IMR-90 (cell line): ENCODE results near the gene BCL2L13. TPM values are rescaled to one million over a fixed set of nuclear protein-coding genes. Genes with fewer than 3 reads are reported as not detected.
A peak's percentile ranks its signal among the peaks of the same experiment; 100 is the strongest.

Source experiments
- ATAC-seq: fragments of 200-7000 bp; cut with Tn5 transposase; 2 replicates; pipeline ENCODE4 v1.9.1; 2020; ENCODE audit warnings: low read depth, mild to moderate bottlenecking, moderate library complexity
- BruUV-seq: library from RNA; stranded (reverse); fragments of 400-500 nt; replicated peaks from 2 replicates; lab custom pipeline; 2021; lab: Mats Ljungman, UMichigan
- CTCF ChIA-PET: fragments of 300-600 bp; formaldehyde crosslinking; extraction: SDS; loops from one replicate; lab custom pipeline; 2021; ENCODE audit warnings: antibody characterized with exemption; lab: Yijun Ruan, JAX
- POLR2A ChIA-PET: fragments of 300-600 bp; sonication (Branson Sonifier 250); formaldehyde crosslinking; loops from one replicate; lab custom pipeline; 2022; ENCODE audit warnings: antibody characterized with exemption; ENCODE audit not compliant: unreplicated experiment; lab: Charles Lee
- DNase-seq: peaks from one replicate; pipeline ENCODE4 v3.0.0; 2013
- H2AFZ ChIP-seq: replicated peaks from 2 replicates; pipeline ENCODE3; 2013; ENCODE audit warnings: low read length, mild to moderate bottlenecking; ENCODE audit not compliant: poor library complexity
- H2AK5ac ChIP-seq: 2 replicates; pipeline ENCODE4 v1.6.1; 2013; ENCODE audit warnings: low read depth, low read length, inconsistent platforms
- H2AK9ac ChIP-seq: replicated peaks from 2 replicates; pipeline ENCODE3; 2013; ENCODE audit warnings: mild to moderate bottlenecking, low read depth, low read length, moderate library complexity; ENCODE audit not compliant: poor library complexity
- H2BK120ac ChIP-seq: 2 replicates; pipeline ENCODE4 v1.6.1; 2013; ENCODE audit warnings: low read depth, low read length, inconsistent platforms
- H2BK15ac ChIP-seq: 3 replicates; pipeline ENCODE4 v1.6.1; 2013; ENCODE audit warnings: low read depth, low read length, inconsistent platforms
- H2BK20ac ChIP-seq: 2 replicates; pipeline ENCODE4 v1.6.1; 2013; ENCODE audit warnings: low read depth, mild to moderate bottlenecking, inconsistent platforms, low read length, moderate library complexity
- H2BK5ac ChIP-seq: 2 replicates; pipeline ENCODE4 v1.6.1; 2013; ENCODE audit warnings: mild to moderate bottlenecking, low read depth, low read length, inconsistent platforms; ENCODE audit not compliant: poor library complexity, severe bottlenecking
- H3K14ac ChIP-seq: replicated peaks from 2 replicates; pipeline ENCODE4 v1.6.1; 2013; ENCODE audit warnings: low read depth, low read length, inconsistent platforms
- H3K18ac ChIP-seq: 2 replicates; pipeline ENCODE4 v1.6.1; 2013; ENCODE audit warnings: low read depth, low read length, control low read depth
- H3K23ac ChIP-seq: 2 replicates; pipeline ENCODE4 v1.6.1; 2013; ENCODE audit warnings: low read depth, low read length, inconsistent platforms
- H3K27ac ChIP-seq: 2 replicates; pipeline ENCODE4 v1.5.1; 2013; ENCODE audit warnings: mild to moderate bottlenecking, control low read depth, low read length; ENCODE audit not compliant: insufficient read depth
- H3K27me3 ChIP-seq: 2 replicates; pipeline ENCODE4 v1.6.1; 2013; ENCODE audit warnings: low read length; ENCODE audit not compliant: control insufficient read depth, insufficient read depth
- H3K36me3 ChIP-seq: 2 replicates; pipeline ENCODE4 v1.6.1; 2013; ENCODE audit warnings: low read length, mixed read lengths; ENCODE audit not compliant: control insufficient read depth, insufficient read depth
- H3K4ac ChIP-seq: 2 replicates; pipeline ENCODE4 v1.6.1; 2013; ENCODE audit warnings: low read depth, low read length, inconsistent platforms
- H3K4me1 ChIP-seq: 2 replicates; pipeline ENCODE4 v1.6.1; 2013; ENCODE audit warnings: low read length, mixed read lengths; ENCODE audit not compliant: control insufficient read depth, insufficient read depth
- H3K4me2 ChIP-seq: 2 replicates; pipeline ENCODE4 v1.6.1; 2013; ENCODE audit warnings: low read depth, mild to moderate bottlenecking, control low read depth, low read length, moderate library complexity
- H3K4me3 ChIP-seq: 2 replicates; pipeline ENCODE4 v1.5.1; 2013; ENCODE audit warnings: low read depth, mild to moderate bottlenecking, control low read depth, low read length, moderate library complexity; ENCODE audit not compliant: insufficient read depth
- H3K56ac ChIP-seq: 2 replicates; pipeline ENCODE4 v1.6.1; 2013; ENCODE audit warnings: low read length, inconsistent platforms; ENCODE audit not compliant: insufficient read depth; ENCODE audit errors: extremely low read depth
- H3K79me1 ChIP-seq, 2 experiments: 2 replicates each; pipeline ENCODE4 v1.6.1; 2013; ENCODE audit warnings: low read length in 2 of 2, inconsistent platforms in 1 of 2, low read depth in 1 of 2
- H3K9ac ChIP-seq: 2 replicates; pipeline ENCODE4 v1.6.1; 2013; ENCODE audit warnings: low read depth, low read length, control low read depth
- H3K9me1 ChIP-seq: 2 replicates; pipeline ENCODE4 v1.6.1; 2013; ENCODE audit warnings: low read length, inconsistent platforms; ENCODE audit not compliant: insufficient read depth
- H3K9me3 ChIP-seq: 2 replicates; pipeline ENCODE4 v1.6.1; 2013; ENCODE audit warnings: low read length; ENCODE audit not compliant: control insufficient read depth, insufficient read depth
- H4K20me1 ChIP-seq: 2 replicates; pipeline ENCODE4 v1.6.1; 2013; ENCODE audit warnings: low read length, inconsistent platforms; ENCODE audit not compliant: insufficient read depth
- H4K5ac ChIP-seq: 2 replicates; pipeline ENCODE4 v1.6.1; 2013; ENCODE audit warnings: mild to moderate bottlenecking, low read depth, low read length, control low read depth
- H4K8ac ChIP-seq, 2 experiments: 2 replicates each; pipeline ENCODE4 v1.6.1; 2013; ENCODE audit warnings: low read depth in 2 of 2, low read length in 2 of 2, control low read depth in 1 of 2, inconsistent platforms in 1 of 2
- H4K91ac ChIP-seq: 2 replicates; pipeline ENCODE4 v1.6.1; 2013; ENCODE audit warnings: low read depth, low read length, inconsistent platforms; ENCODE audit not compliant: insufficient read depth
- CEBPB ChIP-seq: IDR thresholded peaks from 2 replicates; pipeline ENCODE4 v1.6.1; 2012; ENCODE audit warnings: low read depth, low read length, improper control_type of control experiment
- CHD1 ChIP-seq: IDR thresholded peaks from 2 replicates; pipeline ENCODE4 v1.6.1; 2012; ENCODE audit warnings: low read depth, low read length, improper control_type of control experiment
- FOS ChIP-seq: fragments of 150-350 bp; IDR thresholded peaks from 2 replicates; pipeline ENCODE4 v1.6.1; 2016; ENCODE audit warnings: low read depth, low read length
- MXI1 ChIP-seq: IDR thresholded peaks from 2 replicates; pipeline ENCODE4 v1.6.1; 2012; ENCODE audit warnings: low read depth, mild to moderate bottlenecking, low read length, moderate library complexity, borderline replicate concordance
- NFE2L2 ChIP-seq: fragments of 150-350 bp; IDR thresholded peaks from 2 replicates; pipeline ENCODE4 v1.6.1; 2016; ENCODE audit warnings: low read depth, mild to moderate bottlenecking, low read length
- POLR2A ChIP-seq: IDR thresholded peaks from 2 replicates; pipeline ENCODE4 v1.6.1; 2012; ENCODE audit warnings: mild to moderate bottlenecking, low read depth, low read length
- RAD21 ChIP-seq: IDR thresholded peaks from 2 replicates; pipeline ENCODE4 v1.6.1; 2012; ENCODE audit warnings: low read length, improper control_type of control experiment
- RCOR1 ChIP-seq: IDR thresholded peaks from 2 replicates; pipeline ENCODE4 v1.6.1; 2012; ENCODE audit warnings: mild to moderate bottlenecking, low read length, improper control_type of control experiment; ENCODE audit not compliant: insufficient replicate concordance
- SMC3 ChIP-seq: fragments of 150-350 bp; IDR thresholded peaks from 2 replicates; pipeline ENCODE4 v1.6.1; 2016; ENCODE audit warnings: low read depth, mild to moderate bottlenecking, antibody characterized with exemption, low read length, moderate library complexity
- USF2 ChIP-seq: fragments of 150-350 bp; IDR thresholded peaks from 2 replicates; pipeline ENCODE4 v1.6.1; 2017; ENCODE audit warnings: mild to moderate bottlenecking, antibody characterized with exemption, low read length, low read depth
- WGBS, 2 experiments: methylation state at CpG; one replicate each; pipeline versions ENCODE4 v1.1.5 to v1.1.7; 2013; ENCODE audit warnings: missing lambda C conversion rate in 2 of 2; ENCODE audit not compliant: insufficient read length in 1 of 2; ENCODE audit errors: extremely low coverage in 2 of 2; 5-methylcytosine and 5-hydroxymethylcytosine counted together
- dilution Hi-C: fragments of 300-500 bp; cut with HindIII; formaldehyde crosslinking; loops from one replicate; pipeline ENCODE4 v1.14.3; 2018; ENCODE audit warnings: low sequenced_read_pairs; ENCODE audit not compliant: unreplicated experiment
- in situ Hi-C: fragments of 300-500 bp; cut with MboI; formaldehyde crosslinking; loops from 3 replicates; pipeline ENCODE4 v1.14.3; 2019; ENCODE audit warnings: low sequenced_read_pairs, inconsistent platforms, mixed read lengths
- intact Hi-C: fragments of 100-400 bp; cut with micrococcal nuclease; formaldehyde crosslinking; loops from 2 replicates; pipeline ENCODE4 v1.10.0; 2022
- polyA plus RNA-seq, 3 experiments: library from polyadenylated mRNA; depleted of rRNA; stranded (reverse); fragments of >200 nt; gene quantifications; 2 replicates each; pipeline ENCODE4 v1.2.3, GENCODE V29; 2012; ENCODE audit warnings: low replicate concordance in 1 of 3
- total RNA-seq: library from RNA; depleted of rRNA; stranded (reverse); fragments of >200 nt; gene quantifications from 2 replicates; pipeline ENCODE4 v1.2.3, GENCODE V29; 2012

BCL2L13 gene
- total and polyA plus RNA-seq, 2 of the 4 experiments (the other 2 are of a cell fraction) = 42.6 to 86.7 TPM

- peak overlapping the region; percentile 82 for H4K5ac ChIP-seq
- peak overlapping the region; percentile 96 for H2AFZ ChIP-seq
- peak overlapping the region; percentile 67; the same call in 1 of the 2 replicates for H2BK120ac ChIP-seq
- H2BK5ac ChIP-seq = peak overlapping the region; percentile 71
- peak overlapping the region; percentile 90 for H3K27ac ChIP-seq
- peaks cover 6% of the 10 kb centered on the region for H3K36me3 ChIP-seq
- H3K9me1 ChIP-seq = peaks cover 2% of the 10 kb centered on the region; the same call in 1 of the 2 replicates
- TF ChIP-seq SMC3 (no peak), POLR2A (no peak), CEBPB (no peak), RAD21 (no peak), USF2 (no peak), CHD1 (no peak), MXI1 (no peak), NFE2L2 (no peak), RCOR1 (no peak), FOS (no peak)
- ChIA-PET CTCF (no interaction called here), POLR2A (no interaction called here)
- no peak for ATAC-seq
- H3K56ac ChIP-seq = peak overlapping the region; percentile 95
- H3K27me3 ChIP-seq = no peaks in the 10 kb centered on the region
- H3K4ac ChIP-seq = peak overlapping the region; percentile 92
- intact Hi-C loops = loop anchor here (5.0 kb wide), 1 partner anchor 56 kb away; no protein-coding TSS in a partner anchor
- peak overlapping the region; percentile 94 for H3K23ac ChIP-seq
- H3K79me1 ChIP-seq = peaks cover 13 to 50% of the 10 kb centered on the region in 2 experiments
- H2AK5ac ChIP-seq = peak overlapping the region; percentile 92
- H4K91ac ChIP-seq = peak overlapping the region; percentile 93
- 9% methylated on average over 9 of the region's 24 CpGs; no CpG with 5 or more reads in 1 of the 2 experiments for WGBS, 2 experiments
- H2BK20ac ChIP-seq = no peak overlapping the region
- peak overlapping the region; percentile 93 for H2AK9ac ChIP-seq
- no peak overlapping the region for H2BK15ac ChIP-seq
- H3K14ac ChIP-seq = peak overlapping the region; percentile 98
- no TSS peak for BruUV-seq
- H3K4me3 ChIP-seq = peak overlapping the region; percentile 69
- H3K4me2 ChIP-seq = peak overlapping the region; percentile 85
- peak overlapping the region; percentile 98 to 99 for H4K8ac ChIP-seq
- peaks cover 4% of the 10 kb centered on the region; the same call in 1 of the 2 replicates for H4K20me1 ChIP-seq
- dilution Hi-C loops = no loop called here
- DNase-seq = no peak
- no peak overlapping the region for H3K18ac ChIP-seq
- no peaks in the 10 kb centered on the region; the same call in 1 of the 2 replicates for H3K4me1 ChIP-seq
- no peaks in the 10 kb centered on the region for H3K9me3 ChIP-seq
- peak overlapping the region; percentile 96 for H3K9ac ChIP-seq
- in situ Hi-C loops = no loop called here
Measured at GRCh38 chr22:17627961-17628405, 10.6 kb upstream of the BCL2L13 start.
